Mesenchymal stem cell (in vitro differentiated cells and primary cell): ENCODE results near the gene TMEM185B.

Source experiments
- DNase-seq: peaks from one replicate; pipeline ENCODE4 v3.0.0-alpha.2; 2013
- H2AFZ ChIP-seq: one replicate; pipeline ENCODE4 v1.6.1; 2013; ENCODE audit warnings: low read depth, mild to moderate bottlenecking, control low read depth, inconsistent platforms, low read length, moderate library complexity
- H2AK5ac ChIP-seq: 2 replicates; pipeline ENCODE4 v1.6.1; 2013; ENCODE audit warnings: low read length, moderate library complexity, mild to moderate bottlenecking, inconsistent platforms; ENCODE audit not compliant: severe bottlenecking
- H2BK120ac ChIP-seq: one replicate; pipeline ENCODE4 v1.6.1; 2013; ENCODE audit warnings: low read depth, mild to moderate bottlenecking, inconsistent platforms, low read length, moderate library complexity
- H2BK12ac ChIP-seq, 2 experiments: one replicate each; pipeline ENCODE4 v1.6.1; 2013; ENCODE audit warnings: inconsistent platforms in 2 of 2, low read length in 2 of 2, mild to moderate bottlenecking in 2 of 2, moderate library complexity in 2 of 2, control low read depth in 1 of 2
- H2BK15ac ChIP-seq: one replicate; pipeline ENCODE4 v1.6.1; 2013; ENCODE audit warnings: mild to moderate bottlenecking, low read depth, inconsistent platforms; ENCODE audit not compliant: poor library complexity, severe bottlenecking
- H2BK5ac ChIP-seq: 2 replicates; pipeline ENCODE4 v1.6.1; 2013; ENCODE audit warnings: low read depth, mild to moderate bottlenecking, low read length, control low read depth, inconsistent platforms; ENCODE audit not compliant: poor library complexity, severe bottlenecking
- H3K14ac ChIP-seq, 2 experiments: one replicate each; pipeline ENCODE4 v1.6.1; 2013; ENCODE audit warnings: inconsistent platforms in 2 of 2, low read length in 2 of 2, control low read depth in 1 of 2, mild to moderate bottlenecking in 1 of 2, moderate library complexity in 1 of 2
- H3K18ac ChIP-seq, 2 experiments: one replicate each; pipeline ENCODE4 v1.6.1; 2013; ENCODE audit warnings: inconsistent platforms in 2 of 2, low read length in 2 of 2, control low read depth in 1 of 2, low read depth in 1 of 2, mild to moderate bottlenecking in 1 of 2
- H3K23ac ChIP-seq, 2 experiments: one replicate each; pipeline ENCODE4 v1.6.1; 2013; ENCODE audit warnings: inconsistent platforms in 2 of 2, low read length in 2 of 2, mild to moderate bottlenecking in 2 of 2, moderate library complexity in 2 of 2, control low read depth in 1 of 2
- H3K27ac ChIP-seq: 2 replicates; pipeline ENCODE4 v1.5.1; 2013; ENCODE audit warnings: mild to moderate bottlenecking, moderate library complexity, low read length, control low read depth, inconsistent platforms; ENCODE audit not compliant: poor library complexity, severe bottlenecking
- H3K27me3 ChIP-seq, 2 experiments: 2 replicates each; pipeline versions ENCODE4 v1.6.1 to v1.7.0; 2013; ENCODE audit warnings: low read length in 2 of 2, mild to moderate bottlenecking in 2 of 2, moderate library complexity in 2 of 2, control low read depth in 1 of 2, inconsistent platforms in 1 of 2; ENCODE audit not compliant: control insufficient read depth in 1 of 2, insufficient read depth in 1 of 2
- H3K36me3 ChIP-seq, 2 experiments: 2 replicates each; pipeline versions ENCODE4 v1.6.1 to v1.7.0; 2013; ENCODE audit warnings: low read length in 2 of 2, control low read depth in 1 of 2, inconsistent platforms in 1 of 2, low read depth in 1 of 2, mild to moderate bottlenecking in 1 of 2; ENCODE audit not compliant: insufficient read depth in 2 of 2, control insufficient read depth in 1 of 2
- H3K4ac ChIP-seq, 2 experiments: one replicate each; pipeline ENCODE4 v1.6.1; 2013; ENCODE audit warnings: inconsistent platforms in 2 of 2, low read length in 2 of 2, mild to moderate bottlenecking in 2 of 2, moderate library complexity in 2 of 2, control low read depth in 1 of 2, low read depth in 1 of 2
- H3K4me1 ChIP-seq: 2 replicates; pipeline ENCODE4 v1.6.1; 2013; ENCODE audit warnings: low read depth, low read length, control low read depth; ENCODE audit not compliant: control insufficient read depth, insufficient read depth
- H3K4me2 ChIP-seq: 2 replicates; pipeline ENCODE4 v1.6.1; 2013; ENCODE audit warnings: low read length, mild to moderate bottlenecking, inconsistent platforms; ENCODE audit not compliant: poor library complexity, severe bottlenecking
- H3K4me3 ChIP-seq, 2 experiments: 2 replicates each; pipeline versions ENCODE4 v1.5.1 to v1.7.0; 2013; ENCODE audit warnings: low read length in 2 of 2, mild to moderate bottlenecking in 2 of 2, control low read depth in 1 of 2, low read depth in 1 of 2; ENCODE audit not compliant: insufficient read depth in 1 of 2
- H3K79me1 ChIP-seq: replicated peaks from 2 replicates; pipeline ENCODE4 v1.6.1; 2013; ENCODE audit warnings: mild to moderate bottlenecking, control low read depth, low read length, inconsistent platforms; ENCODE audit not compliant: poor library complexity, severe bottlenecking
- H3K9ac ChIP-seq: 2 replicates; pipeline ENCODE4 v1.7.0; 2013; ENCODE audit warnings: mild to moderate bottlenecking, low read length, moderate library complexity
- H3K9me3 ChIP-seq: 2 replicates; pipeline ENCODE4 v1.7.0; 2013; ENCODE audit warnings: mild to moderate bottlenecking, low read length; ENCODE audit not compliant: control insufficient read depth
- H4K8ac ChIP-seq: one replicate; pipeline ENCODE4 v1.6.1; 2013; ENCODE audit warnings: inconsistent platforms, mild to moderate bottlenecking, low read length, moderate library complexity
- H4K91ac ChIP-seq: one replicate; pipeline ENCODE4 v1.6.1; 2013; ENCODE audit warnings: mild to moderate bottlenecking, low read length, inconsistent platforms
- WGBS: methylation state at CpG from one replicate; pipeline ENCODE4 v1.1.7; 2013; ENCODE audit warnings: mixed read lengths; 5-methylcytosine and 5-hydroxymethylcytosine counted together

Gene TMEM185B

GRCh38 chr2:120244656-120245519 lies 21.7 kb upstream of the TMEM185B start:
- Histone ChIP-seq H3K27ac (no peak overlapping the region), H3K36me3 (no peaks in the 10 kb centered on the region), H2BK120ac (peak overlapping the region; percentile 24), H4K91ac (peak overlapping the region; percentile 31), H3K14ac (peak overlapping the region in 1 of 2 experiments; percentile 62), H3K9ac (no peak overlapping the region), H3K4me1 (peaks cover 25% of the 10 kb centered on the region), H3K27me3 (peaks cover 4 to 5% of the 10 kb centered on the region in 2 experiments), H3K4me3 (no peak overlapping the region), H3K9me3 (no peaks in the 10 kb centered on the region), H2BK5ac (no peak overlapping the region), H2AFZ (no peak overlapping the region), H4K8ac (peak overlapping the region; percentile 47), H3K4me2 (no peak overlapping the region), H2BK12ac (peak overlapping the region; percentile 23 to 72), H2AK5ac (no peak overlapping the region), H3K23ac (no peak overlapping the region), H3K79me1 (no peaks in the 10 kb centered on the region), H2BK15ac (no peak overlapping the region), H3K4ac (no peak overlapping the region), H3K18ac (peak overlapping the region; percentile 23 to 68)
- DNase-seq: no peak
- 77% methylated on average over 12 of the region's 12 CpGs for WGBS

- no peak overlapping the region for H3K23ac ChIP-seq
- H3K9ac ChIP-seq: no peak overlapping the region
- no peaks in the 10 kb centered on the region for H3K9me3 ChIP-seq
- peaks cover 0 to 5% of the 10 kb centered on the region in 2 experiments for H3K27me3 ChIP-seq
- H3K4me3 ChIP-seq: no peak overlapping the region
- H2BK5ac ChIP-seq: no peak overlapping the region
- H2AK5ac ChIP-seq: no peak overlapping the region
- peak overlapping the region; percentile 14 for H4K91ac ChIP-seq
- no peak for DNase-seq
- H2AFZ ChIP-seq: no peak overlapping the region
- no peak overlapping the region for H2BK120ac ChIP-seq
- peak overlapping the region; percentile 19 for H4K8ac ChIP-seq
- peak overlapping the region; percentile 2 to 68 for H3K18ac ChIP-seq
- H2BK12ac ChIP-seq: peak overlapping the region in 1 of 2 experiments; percentile 67
- no peaks in the 10 kb centered on the region for H3K79me1 ChIP-seq
- H3K36me3 ChIP-seq: no peaks in the 10 kb centered on the region
- H3K27ac ChIP-seq: no peak overlapping the region
- H3K4me2 ChIP-seq: no peak overlapping the region
- H3K4ac ChIP-seq: peak overlapping the region in 1 of 2 experiments; percentile 6
- WGBS: 97% methylated on average over 9 of the region's 9 CpGs
- peaks cover 32% of the 10 kb centered on the region for H3K4me1 ChIP-seq
- no peak overlapping the region for H2BK15ac ChIP-seq
- no peak overlapping the region for H3K14ac ChIP-seq
Observed at GRCh38 chr2:120243875-120244553, 20.8 kb upstream of the TMEM185B start.

GRCh38 chr2:120243211-120243610 lies 20.0 kb upstream of the TMEM185B start:
- Histone ChIP-seq H2BK120ac (no peak overlapping the region), H3K18ac (peak overlapping the region; percentile 17 to 77), H3K4ac (peak overlapping the region in 1 of 2 experiments; percentile 9), H3K14ac (no peak overlapping the region), H3K4me3 (no peak overlapping the region), H2BK12ac (peak overlapping the region in 1 of 2 experiments; percentile 25), H2AK5ac (no peak overlapping the region), H3K27ac (no peak overlapping the region), H3K4me2 (no peak overlapping the region), H3K9ac (no peak overlapping the region), H3K4me1 (peaks cover 40% of the 10 kb centered on the region), H3K27me3 (peaks cover 0 to 2% of the 10 kb centered on the region in 2 experiments), H2BK5ac (no peak overlapping the region), H2BK15ac (no peak overlapping the region), H3K9me3 (no peaks in the 10 kb centered on the region), H3K36me3 (no peaks in the 10 kb centered on the region), H2AFZ (no peak overlapping the region), H3K23ac (no peak overlapping the region), H4K91ac (peak overlapping the region; percentile 34), H3K79me1 (no peaks in the 10 kb centered on the region), H4K8ac (peak overlapping the region; percentile 20)
- DNase-seq: peak; percentile 47
- WGBS: 30% methylated on average over 3 of the region's 3 CpGs

- Histone ChIP-seq H3K14ac (no peak overlapping the region), H4K91ac (no peak overlapping the region), H3K9me3 (no peaks in the 10 kb centered on the region), H2BK120ac (no peak overlapping the region), H2AFZ (no peak overlapping the region), H3K4me3 (no peak overlapping the region), H2BK15ac (no peak overlapping the region), H3K27me3 (no peaks in the 10 kb centered on the region), H3K4me2 (no peak overlapping the region), H2BK5ac (no peak overlapping the region), H3K23ac (no peak overlapping the region), H4K8ac (no peak overlapping the region), H3K4ac (no peak overlapping the region), H2AK5ac (no peak overlapping the region), H3K4me1 (peaks cover 49% of the 10 kb centered on the region), H2BK12ac (no peak overlapping the region), H3K79me1 (no peaks in the 10 kb centered on the region), H3K18ac (no peak overlapping the region), H3K27ac (no peak overlapping the region), H3K36me3 (no peaks in the 10 kb centered on the region), H3K9ac (no peak overlapping the region)
- no peak for DNase-seq
- WGBS: 96% methylated on average over 5 of the region's 6 CpGs
Observed at GRCh38 chr2:120241684-120242083, 18.5 kb upstream of the TMEM185B start.
